Stimulated activated CD4-positive, alpha-beta T cell treated with anti-CD3 and anti-CD28 coated beads, Interleukin-15, amount 100 ng/mL, for 24 hours (primary cell): ENCODE measurements around the gene SGCA.

Experiments
- DNase-seq: peaks from one replicate; pipeline ENCODE4 v3.0.0-alpha.2; 2020

Gene SGCA

DNA sequence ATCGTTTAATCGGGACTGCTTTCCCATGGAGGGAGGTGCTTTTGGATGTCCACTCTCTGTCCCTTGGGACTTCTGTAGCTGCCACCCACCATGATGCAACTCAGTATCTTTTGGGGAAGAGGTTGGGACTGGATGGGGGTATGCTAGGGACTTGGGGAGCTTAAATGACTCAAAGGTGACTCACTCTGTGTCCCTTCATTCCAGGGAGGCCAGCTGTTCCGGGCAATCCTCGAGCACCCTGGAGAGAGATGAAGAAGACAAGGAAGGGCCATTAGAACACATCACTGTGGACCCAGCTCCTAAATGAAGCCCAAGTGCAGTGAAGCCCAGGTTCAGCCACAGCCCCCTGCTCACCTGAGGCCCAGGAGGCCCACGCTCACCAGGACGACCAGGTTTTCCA, 31.0 kb downstream of the SGCA start:
- DNase-seq: no peak

DNA sequence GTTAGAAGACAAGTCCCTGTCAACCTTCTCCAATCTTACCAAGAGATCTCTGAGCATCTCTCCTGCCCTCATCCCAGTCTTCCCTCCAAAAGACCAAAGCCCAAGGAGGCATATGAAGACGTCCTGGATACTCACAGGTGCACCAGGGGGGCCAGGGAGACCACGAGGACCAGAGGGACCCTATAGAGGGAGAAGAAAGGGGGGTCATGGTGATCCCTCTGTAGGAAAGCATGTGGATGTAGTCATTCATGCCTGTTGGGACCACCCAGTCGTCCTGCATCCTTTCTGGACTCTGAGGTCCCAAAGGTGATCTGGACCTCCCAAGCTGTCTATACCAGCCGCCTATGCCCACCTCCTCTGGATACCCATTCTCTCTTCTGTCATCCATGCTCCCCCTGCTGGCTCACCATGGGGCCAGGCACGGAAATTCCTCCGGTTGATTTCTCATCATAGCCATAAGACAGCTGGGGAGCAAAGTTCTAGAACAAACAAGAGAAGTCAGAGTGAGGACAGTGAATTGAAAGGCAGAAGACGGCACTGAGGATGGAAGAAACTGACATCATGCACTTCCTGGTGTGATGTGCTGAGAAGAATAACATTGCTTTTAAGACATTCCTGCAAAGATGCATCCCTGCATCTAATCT, 32.3 kb downstream of the SGCA start:
- peak; percentile 71 for DNase-seq

DNA sequence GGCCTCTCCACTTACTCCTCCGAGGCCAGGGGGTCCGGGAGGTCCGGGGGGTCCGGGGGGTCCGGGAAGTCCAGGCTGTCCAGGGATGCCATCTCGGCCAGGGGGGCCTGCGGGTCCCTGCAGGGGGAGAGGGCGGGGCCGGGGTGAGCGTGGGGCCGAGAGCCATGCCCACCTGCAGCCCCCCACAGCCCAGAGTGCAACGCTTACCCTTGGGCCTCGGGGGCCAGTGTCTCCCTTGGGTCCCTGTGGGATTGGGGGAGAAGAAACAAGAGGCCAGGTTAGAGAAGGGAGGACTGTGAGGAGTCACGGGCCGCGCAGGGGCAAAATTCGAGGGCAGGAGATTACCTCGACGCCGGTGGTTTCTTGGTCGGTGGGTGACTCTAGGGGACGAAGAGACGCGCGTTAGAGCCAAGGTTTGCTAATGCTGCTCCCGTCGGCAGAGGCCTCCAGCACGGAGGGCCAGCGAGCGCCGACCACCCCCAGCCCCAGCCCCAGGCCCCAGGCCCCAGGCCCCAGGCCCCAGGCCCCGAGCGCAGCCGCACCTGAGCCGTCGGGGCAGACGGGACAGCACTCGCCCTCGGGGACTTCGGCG, 33.5 kb downstream of the SGCA start:
- DNase-seq: no peak

DNA sequence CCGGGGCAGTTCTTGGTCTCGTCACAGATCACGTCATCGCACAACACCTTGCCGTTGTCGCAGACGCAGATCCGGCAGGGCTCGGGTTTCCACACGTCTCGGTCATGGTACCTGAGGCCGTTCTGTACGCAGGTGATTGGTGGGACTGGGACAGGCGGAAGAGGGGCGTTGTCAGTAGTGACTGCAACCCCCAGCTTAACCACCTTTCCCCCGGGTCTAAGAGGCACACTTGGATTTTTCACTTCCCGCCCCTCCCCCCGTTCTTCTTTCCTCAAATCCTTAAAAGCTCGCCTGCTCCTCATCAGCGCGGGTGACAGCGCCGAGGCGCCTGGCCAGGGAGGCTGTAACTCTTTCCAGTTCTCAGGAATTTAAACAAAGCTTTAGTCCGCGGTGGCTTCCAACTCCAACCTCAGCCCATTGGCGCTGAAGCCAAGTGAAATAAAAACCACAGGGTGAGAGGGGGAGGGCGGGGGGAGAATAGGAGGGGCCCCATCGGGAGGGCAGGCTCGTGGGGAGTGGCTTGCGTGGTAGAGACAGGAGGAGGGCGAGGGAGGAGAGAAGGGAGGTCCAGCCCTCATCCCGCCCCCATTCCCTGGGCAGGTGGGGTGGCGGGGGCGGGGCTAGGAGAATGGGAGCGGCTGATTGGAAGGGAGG, 34.1 kb downstream of the SGCA start:
- peak; percentile 80 for DNase-seq

DNA sequence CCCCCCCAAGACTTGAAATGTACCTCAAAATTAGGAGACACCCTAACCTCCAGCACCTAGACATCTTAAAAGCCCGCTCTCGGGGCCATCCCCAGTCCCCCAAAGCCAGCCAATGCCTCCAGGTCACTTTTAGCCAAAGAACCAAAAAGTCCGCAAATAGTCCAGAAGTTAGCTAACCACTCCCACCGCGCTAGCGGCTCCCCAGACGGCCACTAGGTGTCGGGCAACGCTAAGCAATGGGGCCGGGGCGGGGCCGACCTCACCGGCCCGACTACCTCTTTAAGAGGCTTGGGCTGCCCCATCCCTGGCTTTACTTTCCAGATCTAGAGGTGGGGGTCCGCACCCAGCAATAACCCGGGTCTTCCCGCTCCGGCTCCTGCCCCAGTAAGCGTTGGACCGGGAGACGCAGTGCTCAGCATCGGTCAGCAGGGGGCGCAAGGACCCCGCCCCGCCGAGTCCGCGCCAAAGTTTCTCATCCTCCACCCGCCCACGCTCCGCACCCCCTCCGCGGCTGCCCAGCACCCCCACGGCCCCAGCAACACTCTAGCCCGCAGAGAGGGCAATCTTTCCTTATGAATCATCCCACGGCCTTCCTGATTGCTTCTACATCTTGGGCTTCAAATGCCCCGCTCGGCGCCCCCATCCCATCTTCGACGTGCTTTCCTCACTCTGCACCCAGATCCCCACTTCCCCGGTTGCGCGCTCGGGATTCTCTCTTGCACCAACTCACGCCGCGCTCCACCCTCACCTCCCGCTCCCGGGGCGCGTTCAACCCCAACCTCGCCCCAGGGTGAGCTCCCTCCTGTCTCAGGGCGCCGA, 34.9 kb downstream of the SGCA start:
- peak; percentile 88 for DNase-seq

DNA sequence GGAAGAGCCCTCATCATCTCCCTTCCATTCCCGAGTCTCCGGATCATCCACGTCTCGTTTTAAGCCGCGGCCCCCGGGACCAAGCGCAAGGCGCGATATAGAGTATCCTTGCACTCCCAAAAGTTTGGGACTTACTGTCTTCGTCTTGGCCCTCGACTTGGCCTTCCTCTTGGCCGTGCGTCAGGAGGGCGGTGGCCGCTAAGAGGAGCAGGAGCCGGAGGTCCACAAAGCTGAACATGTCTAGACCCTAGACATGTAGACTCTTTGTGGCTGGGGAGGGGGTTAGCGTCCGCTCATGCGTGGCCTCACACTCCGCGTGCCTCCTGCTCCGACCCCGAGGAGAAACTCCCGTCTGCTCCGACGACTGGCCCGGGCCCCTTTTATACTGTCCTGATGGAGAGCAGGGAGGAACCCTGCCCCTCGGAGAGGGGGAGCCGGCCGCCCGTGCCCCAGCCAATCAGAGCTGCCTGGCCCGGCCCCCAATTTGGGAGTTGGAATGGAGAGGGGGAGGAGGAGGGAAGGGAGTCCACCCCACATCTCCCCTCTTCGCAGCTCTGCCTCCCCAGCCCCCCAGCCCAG, 35.6 kb downstream of the SGCA start, which contains the start of gene COL1A1:
Gene COL1A1, minus strand, starts transcription at position 356 of the 579 bp plus-strand sequence. Its CDS starts 118 bp downstream, at position 238.
- DNase-seq: no peak

DNA sequence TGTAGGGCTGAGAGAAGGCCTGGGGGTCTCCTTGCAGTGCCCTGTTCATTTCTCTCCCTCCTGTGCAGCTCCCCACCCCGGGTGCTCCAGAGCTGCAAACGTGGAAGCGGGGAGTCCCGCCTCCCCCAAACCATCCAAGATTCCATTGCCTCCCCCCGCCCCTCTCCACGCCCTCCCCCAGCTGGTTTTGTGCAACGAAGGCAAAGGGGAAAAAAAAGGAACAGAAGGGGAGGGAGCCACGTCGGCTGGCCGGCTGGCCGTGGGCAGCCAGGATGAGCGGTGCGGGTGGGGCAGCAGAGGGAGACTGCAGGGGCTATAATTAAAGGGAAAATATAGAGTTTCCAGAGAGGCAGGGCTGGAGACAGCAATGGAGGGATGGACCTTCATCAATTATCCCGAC, 37.3 kb downstream of the SGCA start:
- no peak for DNase-seq

DNA sequence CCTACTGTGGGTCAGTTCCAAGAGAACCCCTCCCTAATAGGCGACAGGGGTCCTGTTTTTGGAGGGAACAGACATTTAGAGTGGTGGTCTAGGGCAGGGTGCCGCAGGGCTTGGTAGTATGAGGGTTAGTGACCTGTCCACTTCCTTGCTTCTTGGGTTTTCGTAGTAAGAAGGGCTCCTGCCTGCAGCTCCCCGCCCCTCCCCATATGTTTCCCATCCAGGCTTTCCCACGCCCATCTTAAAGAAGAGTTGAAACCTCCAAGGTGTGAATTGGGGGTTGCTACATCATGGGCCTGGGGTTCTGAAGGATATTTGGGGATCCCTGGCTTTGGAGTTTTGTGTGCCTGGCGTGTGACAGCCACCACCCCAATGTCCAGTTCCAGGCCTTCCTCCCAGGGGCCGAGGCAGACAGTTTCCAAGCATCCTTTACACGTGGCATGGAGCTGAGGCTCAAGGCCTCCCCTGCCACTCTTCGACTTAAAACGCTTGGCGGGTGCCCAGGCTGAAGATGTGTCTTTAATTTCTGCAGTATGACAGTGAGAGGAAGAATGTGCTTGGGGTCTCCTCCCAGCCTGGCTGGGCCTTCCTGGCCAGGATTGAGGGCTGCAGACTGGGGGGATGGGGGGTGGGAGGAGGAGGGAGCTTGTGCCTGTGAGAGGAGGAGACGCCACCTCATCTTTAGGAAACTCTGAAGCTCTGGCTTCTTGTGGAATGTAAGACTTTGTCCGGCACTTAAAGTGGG, 38.0 kb downstream of the SGCA start:
- DNase-seq: no peak

DNA sequence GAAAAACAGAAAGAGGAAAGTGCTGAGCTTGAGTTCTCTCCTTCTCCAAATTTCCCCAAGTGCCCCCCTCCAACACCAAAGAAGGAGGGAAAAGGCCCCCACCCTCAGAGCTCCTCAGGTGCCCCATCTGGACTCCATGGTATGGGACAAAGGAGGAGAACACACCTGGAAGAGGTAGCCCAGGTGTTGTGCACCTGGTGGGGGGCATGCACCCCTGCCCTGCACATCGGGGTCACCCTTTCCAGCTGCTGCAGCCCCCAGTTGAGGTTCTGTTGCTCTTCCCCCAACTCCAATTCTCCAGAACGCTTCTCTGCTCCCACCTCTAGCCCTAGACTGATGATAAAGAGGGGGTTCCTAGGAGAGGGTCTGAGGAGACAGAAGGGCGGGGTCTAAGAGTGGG, 38.6 kb downstream of the SGCA start:
- DNase-seq: no peak

DNA sequence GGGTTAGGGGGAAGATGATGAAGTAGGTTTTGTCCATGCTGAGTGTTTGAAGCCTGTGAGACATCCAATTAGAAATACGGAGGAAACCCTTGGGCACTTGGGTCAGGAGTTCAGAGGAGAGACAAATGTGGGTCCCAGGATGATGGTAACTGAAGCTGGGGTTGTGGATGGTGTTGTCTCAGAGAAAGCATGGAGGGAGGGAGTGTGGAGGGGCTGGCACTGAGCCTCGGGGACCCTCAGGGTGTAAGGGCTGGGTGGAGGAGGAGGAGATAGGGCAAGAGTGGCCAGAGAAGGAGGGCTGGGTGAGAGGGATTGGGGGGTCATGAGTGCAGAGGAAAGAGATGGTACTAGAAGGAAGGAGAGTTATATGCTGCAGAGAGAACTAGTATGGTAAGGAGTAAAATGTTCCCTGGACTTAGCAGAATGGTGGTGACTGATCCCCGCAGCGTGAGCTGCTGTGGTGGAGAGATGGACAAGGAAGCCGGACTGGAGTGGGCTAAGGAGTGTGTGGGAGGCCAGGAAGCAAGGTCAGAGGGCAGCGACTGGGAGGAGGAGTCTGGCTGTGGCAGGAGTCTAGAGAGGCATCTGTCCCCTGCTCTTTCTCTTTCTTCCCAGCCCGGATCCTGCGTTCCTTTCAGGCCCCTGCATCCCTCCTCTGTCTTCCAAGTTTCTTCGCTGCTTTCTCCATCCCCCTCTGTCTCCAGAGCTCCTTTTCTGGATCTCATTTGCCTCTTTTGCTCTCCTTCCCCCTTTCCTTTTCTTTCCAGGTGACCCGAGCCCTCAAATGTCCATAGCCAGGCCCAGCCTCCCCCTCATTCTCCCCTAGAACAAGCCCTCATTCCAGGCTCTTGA, 39.5 kb downstream of the SGCA start:
- no peak for DNase-seq

DNA sequence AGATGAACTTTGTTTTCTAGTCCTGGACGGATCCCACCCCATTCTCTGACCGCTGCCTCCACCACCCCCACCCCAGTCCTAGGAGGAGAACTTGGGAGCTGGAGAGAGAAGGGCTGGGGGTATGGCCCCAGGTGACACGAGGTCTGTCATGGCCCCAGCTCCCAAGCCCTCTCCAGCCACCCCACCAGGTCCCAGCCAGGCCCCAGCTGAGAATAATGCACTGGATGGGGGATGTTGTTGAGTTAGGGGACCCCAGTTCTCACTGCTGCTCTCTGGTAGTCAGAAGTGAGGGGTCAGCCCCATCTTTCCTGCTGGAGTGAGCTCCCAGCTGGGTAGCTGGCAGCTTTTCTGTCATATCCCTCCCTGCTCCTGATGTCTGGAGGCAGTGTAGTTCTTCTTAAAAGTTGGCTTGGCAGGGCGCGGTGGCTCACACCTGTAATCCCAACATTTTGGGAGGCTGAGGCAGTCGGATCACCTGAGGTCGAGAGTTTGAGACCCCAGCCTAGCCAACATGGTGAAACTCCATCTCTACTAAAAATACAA, 40.2 kb downstream of the SGCA start:
- no peak for DNase-seq

DNA sequence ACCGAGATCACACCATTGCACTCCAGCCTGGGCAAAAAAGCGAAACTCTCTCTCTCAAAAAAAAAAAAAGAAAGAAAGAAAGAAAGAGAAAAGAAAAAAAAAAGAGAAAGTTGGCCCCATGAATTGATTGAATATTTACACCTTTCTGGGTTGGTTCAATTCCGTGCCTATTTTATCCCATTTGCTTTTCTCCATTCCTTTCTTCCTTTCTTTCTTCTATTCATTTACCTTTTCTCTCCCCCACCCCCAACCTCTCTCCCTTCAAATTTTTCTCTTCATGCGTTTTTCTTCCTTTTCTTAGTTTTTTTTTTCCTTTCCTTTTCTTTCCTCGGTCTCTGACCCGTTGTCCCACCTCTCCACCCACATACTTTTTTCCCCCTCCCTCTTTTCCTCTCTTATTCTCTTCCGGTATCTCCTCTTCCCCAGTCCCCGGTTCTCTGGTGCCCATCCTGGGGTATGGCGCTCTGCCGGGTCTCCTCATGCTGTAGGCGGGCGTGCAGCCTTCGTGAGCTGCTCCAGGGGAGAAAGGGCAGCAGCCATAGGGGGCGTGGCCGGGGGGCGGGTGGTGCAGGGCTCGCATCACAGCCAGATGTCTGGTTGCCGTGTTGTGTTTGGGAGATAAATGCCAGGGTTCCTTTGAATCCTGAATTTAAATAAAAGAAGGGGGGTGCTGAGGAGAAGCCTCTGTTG, 40.9 kb downstream of the SGCA start:
- peak; percentile 43 for DNase-seq

DNA sequence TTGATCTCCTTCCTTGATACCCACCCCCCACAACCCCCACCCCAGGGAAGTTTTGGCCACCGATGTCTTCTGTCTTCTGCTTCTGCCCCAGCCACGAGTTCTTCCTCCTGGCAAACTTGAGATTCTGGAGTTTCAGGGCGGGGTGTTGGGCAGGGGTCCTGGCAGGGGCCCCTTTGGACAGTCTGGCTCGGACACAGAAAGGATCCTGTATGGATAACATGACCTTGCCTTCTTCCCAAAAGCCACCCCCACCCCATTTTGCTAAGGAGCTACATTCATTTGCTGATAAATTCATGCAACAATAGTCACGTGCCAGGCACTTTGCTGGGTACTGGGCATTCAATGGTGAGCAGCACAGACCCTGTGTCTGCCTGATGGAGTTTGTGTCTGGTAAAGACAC, 41.5 kb downstream of the SGCA start:
- DNase-seq: no peak

DNA sequence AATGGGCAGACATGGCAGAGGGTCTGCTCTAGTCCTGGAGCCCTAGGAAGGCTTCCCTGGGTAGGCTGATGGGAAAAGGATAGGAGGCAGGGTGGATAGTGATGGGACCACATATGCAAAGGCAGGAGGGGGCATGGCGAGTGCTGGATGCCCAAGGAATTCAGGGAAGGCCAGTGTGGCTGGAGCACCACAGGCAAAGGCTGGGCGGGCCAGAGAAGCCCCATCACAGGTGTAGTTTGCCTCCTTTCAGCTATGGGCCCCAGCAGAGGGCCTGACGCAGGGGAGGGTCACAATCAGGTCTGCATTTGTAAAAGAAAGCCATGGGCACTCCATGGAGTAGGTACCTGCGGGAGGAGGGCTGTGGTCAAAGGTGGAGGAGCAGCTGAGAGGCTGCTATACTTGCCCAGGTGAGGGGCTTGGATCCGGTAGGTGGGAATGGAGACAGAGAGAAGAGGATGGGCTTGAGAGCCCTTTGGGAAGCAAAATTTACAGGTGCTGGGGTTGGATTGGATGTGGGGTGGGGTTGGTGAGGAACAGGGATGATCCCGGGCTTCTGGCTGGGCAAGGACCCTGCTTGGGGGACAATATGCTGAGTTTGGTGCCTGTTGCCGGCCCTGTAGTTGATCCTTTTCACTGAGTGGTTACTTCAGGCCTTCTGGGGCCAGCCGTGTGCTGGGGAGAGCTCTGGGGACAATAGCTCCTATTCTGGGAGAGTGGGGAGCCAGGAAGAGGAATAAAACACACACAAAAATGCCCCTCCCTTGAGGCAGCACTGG, 42.2 kb downstream of the SGCA start:
- DNase-seq: no peak

DNA sequence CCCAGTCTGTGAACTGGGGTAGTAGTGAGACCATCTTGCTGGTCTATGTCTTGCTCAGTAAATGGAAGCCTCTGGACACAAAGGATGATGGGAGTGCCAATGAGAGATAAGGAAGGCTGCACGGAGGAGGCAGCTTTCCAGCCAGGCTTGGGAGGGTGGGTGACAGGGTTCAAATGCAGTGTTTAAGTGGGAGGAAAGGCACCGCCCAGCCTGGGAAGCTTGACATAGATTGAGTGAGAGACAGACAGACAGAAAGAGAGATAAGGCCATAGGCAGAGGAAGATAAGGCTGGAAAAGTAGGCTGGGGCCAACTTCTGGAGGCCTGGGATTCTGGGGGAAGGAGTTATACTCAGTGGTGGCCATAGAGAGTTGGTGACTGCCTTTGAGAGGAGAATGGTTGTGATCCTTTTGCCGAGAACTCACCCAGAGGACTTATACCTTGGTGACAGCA, 42.8 kb downstream of the SGCA start:
- no peak for DNase-seq

DNA sequence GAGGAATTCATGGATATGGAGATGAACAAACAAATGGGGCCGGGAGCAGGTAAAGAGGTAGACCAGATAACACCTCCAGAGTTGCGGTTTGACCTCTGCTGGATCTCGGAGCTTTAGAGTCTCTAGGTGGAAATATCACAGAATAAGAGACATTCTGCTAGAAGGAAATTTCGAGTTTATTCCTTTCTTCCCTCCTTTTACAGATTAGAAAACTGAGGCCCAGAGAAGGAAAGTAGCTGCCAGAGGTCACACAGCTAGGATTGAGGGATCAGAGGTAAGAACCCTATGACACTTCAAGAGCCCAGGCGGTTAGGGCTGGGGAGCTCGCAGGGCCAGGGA, 43.3 kb downstream of the SGCA start:
- no peak for DNase-seq

DNA sequence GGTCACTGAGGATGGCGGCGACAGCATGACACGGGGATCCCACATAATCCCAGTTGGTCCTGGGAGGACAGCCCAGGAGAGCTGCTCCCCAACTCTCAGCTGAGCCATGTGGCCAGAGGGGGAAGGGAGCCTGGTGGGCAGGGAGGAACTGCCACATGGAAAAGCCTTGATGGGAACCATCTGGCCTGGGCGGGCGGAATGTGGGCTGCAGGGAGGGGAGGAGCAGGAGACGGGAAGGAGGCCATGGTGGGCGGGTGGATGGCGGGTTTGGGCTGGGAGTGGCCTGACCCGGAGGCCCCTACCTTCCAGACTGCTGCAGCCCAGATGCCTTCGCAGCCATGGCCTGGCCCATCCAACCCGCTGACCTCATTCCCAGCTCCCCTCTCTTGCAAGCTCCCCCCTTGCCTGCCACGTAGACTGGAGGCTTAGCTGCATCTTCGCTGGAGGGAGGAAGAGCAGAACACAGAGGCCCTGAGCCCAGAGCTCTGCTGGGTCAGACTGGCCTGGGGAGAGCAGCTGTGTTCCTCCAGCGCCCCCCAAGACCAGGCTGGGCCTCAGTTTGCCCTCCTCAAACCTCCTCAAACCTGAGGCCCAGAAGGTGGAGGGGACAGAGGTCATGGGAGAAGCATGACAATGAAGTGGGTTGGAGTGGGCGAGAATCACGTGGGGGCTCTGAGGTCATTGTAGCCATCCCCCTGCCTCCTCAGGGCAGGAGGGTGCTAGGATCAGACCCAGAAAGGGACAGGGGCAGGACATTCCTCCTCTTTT, 43.9 kb downstream of the SGCA start:
- DNase-seq: no peak

DNA sequence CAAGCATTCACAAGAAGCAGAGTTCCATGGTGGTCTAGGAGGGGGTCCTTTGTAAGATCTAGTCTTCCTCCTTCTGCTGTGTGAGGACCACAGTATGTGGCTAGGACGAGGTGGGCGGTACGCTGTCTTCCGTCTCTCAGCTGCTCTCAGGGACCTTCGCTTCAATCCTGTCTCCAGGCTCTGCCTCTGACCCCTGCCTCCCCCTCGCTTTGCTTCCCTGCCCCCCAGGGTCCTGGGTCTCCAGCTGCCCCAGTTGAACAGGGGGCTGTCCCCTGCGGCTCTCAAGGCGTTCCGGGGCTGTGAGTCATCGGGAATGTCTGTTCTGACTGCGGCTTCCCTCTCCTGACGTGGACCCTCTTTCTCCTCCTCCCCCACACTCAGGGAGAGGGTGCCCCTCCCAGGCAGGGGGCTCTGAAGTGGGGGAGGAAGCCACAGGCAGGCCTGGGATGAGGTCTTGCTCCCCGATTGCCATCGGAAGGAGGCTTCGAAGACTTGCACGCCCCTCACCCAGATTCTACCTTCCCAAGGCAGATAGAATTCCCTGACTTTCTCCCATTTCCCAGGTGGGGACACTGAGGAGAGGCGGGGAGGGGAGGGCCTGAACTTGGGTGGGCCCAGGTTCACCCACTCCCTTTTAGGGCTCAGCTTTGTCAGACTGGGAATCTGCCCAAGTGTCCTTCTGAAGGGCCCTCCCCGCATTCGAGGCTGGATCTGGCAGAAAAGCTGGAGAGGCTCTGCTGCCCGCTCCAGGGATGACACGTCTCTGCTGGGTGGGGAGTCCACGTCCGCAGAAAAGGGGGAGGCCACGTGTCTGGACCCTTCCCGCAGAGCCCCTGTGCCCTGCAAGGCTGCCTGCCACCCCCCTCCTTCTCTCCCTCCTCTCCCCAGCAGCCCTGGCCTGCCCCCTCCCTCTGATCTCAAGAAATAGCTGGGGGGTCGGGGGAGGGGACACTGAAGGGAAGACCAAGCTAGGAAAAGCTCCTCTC, 44.7 kb downstream of the SGCA start:
- DNase-seq: no peak
